HepG2 (cell line): ENCODE results near the gene MRAP.

Experiments
- ATF7 ChIP-seq, 2 experiments: fragments of 450-650 bp in 1 of 2; sonication (generic) in 1 of 2; formaldehyde crosslinking in 1 of 2; IDR thresholded peaks; 2 replicates each; pipeline versions ENCODE4 v1.4.0 to v1.6.1; 2016 to 2020; ENCODE audit warnings: antibody characterized with exemption in 1 of 2, mild to moderate bottlenecking in 1 of 2, missing genetic modification reagents in 1 of 2
- CBX1 ChIP-seq: IDR thresholded peaks from one replicate; pipeline ENCODE4 v1.6.1; 2016; ENCODE audit warnings: antibody characterized with exemption, low read depth
- EED ChIP-seq: sonication (generic); formaldehyde crosslinking; IDR thresholded peaks from 2 replicates; pipeline ENCODE4 v1.5.0; 2020; ENCODE audit warnings: mild to moderate bottlenecking, missing genetic modification reagents
- HCFC1 ChIP-seq: fragments of 150-350 bp; IDR thresholded peaks from 2 replicates; pipeline ENCODE4 v1.6.1; 2014; ENCODE audit warnings: low read depth, low read length
- PHF21A ChIP-seq: sonication (generic); formaldehyde crosslinking; IDR thresholded peaks from 2 replicates; pipeline ENCODE4 v1.5.0; 2020; ENCODE audit warnings: mild to moderate bottlenecking, missing genetic modification reagents
- TCF7 ChIP-seq: sonication (generic); IDR thresholded peaks from 2 replicates; pipeline ENCODE4 v1.6.1; 2016; ENCODE audit warnings: antibody characterized with exemption, low read depth
- ZKSCAN1 ChIP-seq: fragments of 150-350 bp; IDR thresholded peaks from 2 replicates; pipeline ENCODE4 v1.6.1; 2014; ENCODE audit warnings: low read length
- TF ChIP-seq, protein P1 (sequence below): fragments of 450-650 bp; IDR thresholded peaks from 2 replicates; pipeline ENCODE4 v1.6.1; 2017; ENCODE audit warnings: mild to moderate bottlenecking

DNA sequence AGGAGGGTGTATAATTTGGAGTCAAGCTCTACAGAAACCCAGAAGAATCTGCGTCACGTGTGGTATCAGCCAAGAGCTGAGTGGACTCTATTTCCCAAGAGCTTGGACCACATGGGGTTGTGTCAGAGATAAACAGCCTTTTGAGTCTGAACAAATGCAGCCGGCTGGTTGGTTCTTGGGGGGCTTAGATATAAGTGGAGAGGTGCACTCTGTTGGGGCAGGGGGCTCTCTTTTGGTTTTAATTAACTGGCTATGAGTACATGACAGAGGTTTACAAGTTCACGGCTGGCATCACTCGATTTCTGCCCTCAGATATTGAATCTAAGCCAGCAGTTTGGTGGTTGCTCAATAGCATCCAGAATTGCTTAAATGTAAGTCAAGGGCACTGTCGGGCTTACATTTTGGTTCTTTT lies 501 bp upstream of the MRAP start:
- TF ChIP-seq TCF7 (no peak), PHF21A (CRISPR knock-in tag) (no peak), EED (CRISPR knock-in tag) (no peak), HCFC1 (no peak), CBX1 (no peak), ZKSCAN1 (no peak), ATF7 (IDR thresholded peaks at IDR 0.05) (no peak), ATF7 (CRISPR knock-in tag; IDR thresholded peaks at IDR 0.05) (no peak)
- TF ChIP-seq, protein P1, sequence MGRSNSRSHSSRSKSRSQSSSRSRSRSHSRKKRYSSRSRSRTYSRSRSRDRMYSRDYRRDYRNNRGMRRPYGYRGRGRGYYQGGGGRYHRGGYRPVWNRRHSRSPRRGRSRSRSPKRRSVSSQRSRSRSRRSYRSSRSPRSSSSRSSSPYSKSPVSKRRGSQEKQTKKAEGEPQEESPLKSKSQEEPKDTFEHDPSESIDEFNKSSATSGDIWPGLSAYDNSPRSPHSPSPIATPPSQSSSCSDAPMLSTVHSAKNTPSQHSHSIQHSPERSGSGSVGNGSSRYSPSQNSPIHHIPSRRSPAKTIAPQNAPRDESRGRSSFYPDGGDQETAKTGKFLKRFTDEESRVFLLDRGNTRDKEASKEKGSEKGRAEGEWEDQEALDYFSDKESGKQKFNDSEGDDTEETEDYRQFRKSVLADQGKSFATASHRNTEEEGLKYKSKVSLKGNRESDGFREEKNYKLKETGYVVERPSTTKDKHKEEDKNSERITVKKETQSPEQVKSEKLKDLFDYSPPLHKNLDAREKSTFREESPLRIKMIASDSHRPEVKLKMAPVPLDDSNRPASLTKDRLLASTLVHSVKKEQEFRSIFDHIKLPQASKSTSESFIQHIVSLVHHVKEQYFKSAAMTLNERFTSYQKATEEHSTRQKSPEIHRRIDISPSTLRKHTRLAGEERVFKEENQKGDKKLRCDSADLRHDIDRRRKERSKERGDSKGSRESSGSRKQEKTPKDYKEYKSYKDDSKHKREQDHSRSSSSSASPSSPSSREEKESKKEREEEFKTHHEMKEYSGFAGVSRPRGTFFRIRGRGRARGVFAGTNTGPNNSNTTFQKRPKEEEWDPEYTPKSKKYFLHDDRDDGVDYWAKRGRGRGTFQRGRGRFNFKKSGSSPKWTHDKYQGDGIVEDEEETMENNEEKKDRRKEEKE = no peak
